BLaER1 treated with 17β-estradiol and CSF1 and Interleukin-3, amounts not matched to agents 10 nM and 100 nM (cell line): ENCODE measurements around the gene AMER2.

Source experiments
- H3K27ac ChIP-seq, 11 experiments: shearing (Covaris generic); formaldehyde crosslinking; 2 replicates each; pipeline ENCODE4 v1.8.1; 2022
- H3K27me3 ChIP-seq, 11 experiments: shearing (Covaris generic); formaldehyde crosslinking; 2 replicates each; pipeline ENCODE4 v1.8.1; 2022
- H3K36me3 ChIP-seq, 11 experiments: shearing (Covaris generic); formaldehyde crosslinking; 2 replicates each; pipeline ENCODE4 v1.8.1; 2022
- H3K4me1 ChIP-seq, 10 experiments: shearing (Covaris generic); formaldehyde crosslinking; 2 replicates each; pipeline ENCODE4 v1.8.1; 2022
- H3K4me2 ChIP-seq, 11 experiments: shearing (Covaris generic); formaldehyde crosslinking; 2 replicates each; pipeline ENCODE4 v1.8.1; 2022
- H3K4me3 ChIP-seq, 10 experiments: shearing (Covaris generic); formaldehyde crosslinking; 2 replicates each; pipeline ENCODE4 v1.8.1; 2022
- H3K9ac ChIP-seq, 11 experiments: shearing (Covaris generic); formaldehyde crosslinking; 2 replicates each; pipeline ENCODE4 v1.8.1; 2022
- H3K9me3 ChIP-seq, 11 experiments: shearing (Covaris generic); formaldehyde crosslinking; replicated peaks in 1 of 11; 2 replicates each; pipeline ENCODE4 v1.8.1; 2022
- H4K20me1 ChIP-seq, 11 experiments: shearing (Covaris generic); formaldehyde crosslinking; 2 replicates each; pipeline ENCODE4 v1.8.1; 2022
- Cebpa-rat ChIP-seq, 11 experiments: shearing (Covaris generic); IDR thresholded peaks; 2 replicates each; pipeline ENCODE4 v1.8.1; 2022

Gene AMER2

DNA sequence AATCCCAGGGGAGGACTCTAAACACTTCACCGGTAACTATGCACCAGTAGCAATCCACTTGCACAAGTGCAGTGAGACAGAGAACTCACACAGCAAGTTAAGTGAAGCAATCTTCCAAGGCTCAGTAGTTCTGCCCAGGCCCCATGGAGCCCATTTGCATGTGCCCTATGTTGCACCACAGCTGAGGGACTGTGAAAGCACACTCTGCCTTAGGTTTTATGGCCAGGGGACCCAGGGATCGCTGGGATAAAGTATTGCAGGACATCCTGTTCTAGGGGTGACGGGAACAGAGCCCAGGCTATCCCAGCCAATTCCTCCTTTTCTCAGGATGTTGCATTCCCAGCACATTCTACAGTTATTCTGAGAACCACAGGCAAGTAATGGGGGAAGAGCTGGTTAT, 6.0 kb upstream of the AMER2 start:
- peaks cover 0 to 12% (median 0%) of the 10 kb centered on the region in 11 experiments; a peak in 2 of 22 replicates for H3K36me3 ChIP-seq
- H4K20me1 ChIP-seq, result no peaks in the 10 kb centered on the region
- H3K4me1 ChIP-seq, result peaks cover 28 to 43% (median 40%) of the 10 kb centered on the region in 10 experiments
- H3K4me2 ChIP-seq, result no peak overlapping the region
- no peak overlapping the region for H3K9ac ChIP-seq
- peaks cover 48 to 64% (median 55%) of the 10 kb centered on the region in 11 experiments for H3K9me3 ChIP-seq
- no peak for TF ChIP-seq Cebpa-rat (IDR thresholded peaks at IDR 0.05)
- no peak overlapping the region for H3K27ac ChIP-seq
- H3K4me3 ChIP-seq, result peak overlapping the region in 1 of 10 experiments; percentile 7; a peak in 1 of 20 replicates
- H3K27me3 ChIP-seq, result peaks cover 1 to 13% (median 10%) of the 10 kb centered on the region in 11 experiments; a peak in 20 of 22 replicates

DNA sequence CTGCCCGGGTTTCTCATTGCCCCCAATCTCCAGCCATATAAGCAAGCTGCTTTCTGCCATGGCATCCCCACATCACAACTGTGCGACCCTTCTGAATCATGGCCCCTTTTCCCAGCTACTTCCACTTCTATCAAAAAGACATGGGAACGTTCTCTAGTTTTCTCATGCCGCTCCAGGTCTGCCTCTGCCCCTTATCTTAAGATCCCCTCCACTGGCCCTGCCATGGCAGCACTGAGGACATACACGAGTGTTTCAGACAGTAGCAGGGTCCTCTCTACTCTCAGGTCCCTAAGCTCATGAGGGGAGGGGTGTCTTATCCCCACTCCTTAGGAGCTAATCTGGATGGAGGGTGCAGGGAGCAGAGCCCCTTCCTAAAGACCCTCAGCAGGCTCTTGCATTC, 5.5 kb upstream of the AMER2 start:
- peaks cover 0 to 12% (median 0%) of the 10 kb centered on the region in 11 experiments; a peak in 2 of 22 replicates for H3K36me3 ChIP-seq
- no peak overlapping the region for H3K4me2 ChIP-seq
- H3K27me3 ChIP-seq, result peaks cover 6 to 18% (median 15%) of the 10 kb centered on the region in 11 experiments; a peak in 21 of 22 replicates
- no peak for TF ChIP-seq Cebpa-rat (IDR thresholded peaks at IDR 0.05)
- peaks cover 28 to 40% (median 40%) of the 10 kb centered on the region in 10 experiments for H3K4me1 ChIP-seq
- no peaks in the 10 kb centered on the region for H4K20me1 ChIP-seq
- H3K4me3 ChIP-seq, result peak overlapping the region in 1 of 10 experiments; percentile 7; a peak in 1 of 20 replicates
- H3K9me3 ChIP-seq, result peaks cover 48 to 60% (median 51%) of the 10 kb centered on the region in 11 experiments
- H3K9ac ChIP-seq, result no peak overlapping the region
- H3K27ac ChIP-seq, result no peak overlapping the region

DNA sequence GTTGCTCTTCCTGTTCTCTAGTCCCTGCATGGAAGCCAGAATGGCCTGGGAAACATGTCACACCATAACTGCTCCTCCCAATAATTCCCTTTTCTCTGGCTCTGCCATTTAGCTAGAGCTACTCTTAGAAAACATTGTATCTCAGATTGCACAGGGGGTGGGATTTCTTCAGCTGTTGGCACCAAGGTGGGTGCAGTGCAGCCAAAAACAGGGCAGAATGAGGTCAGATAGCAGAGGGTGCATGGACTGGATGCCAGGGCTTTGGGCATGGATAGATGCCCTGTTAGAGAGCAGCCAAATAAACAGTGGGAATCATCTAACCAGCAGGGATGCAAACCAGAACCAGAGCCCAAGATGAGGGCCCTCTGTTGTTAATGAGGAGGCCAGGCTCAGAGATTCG, 4.9 kb upstream of the AMER2 start:
- H3K27me3 ChIP-seq, result peaks cover 12 to 24% (median 21%) of the 10 kb centered on the region in 11 experiments

DNA sequence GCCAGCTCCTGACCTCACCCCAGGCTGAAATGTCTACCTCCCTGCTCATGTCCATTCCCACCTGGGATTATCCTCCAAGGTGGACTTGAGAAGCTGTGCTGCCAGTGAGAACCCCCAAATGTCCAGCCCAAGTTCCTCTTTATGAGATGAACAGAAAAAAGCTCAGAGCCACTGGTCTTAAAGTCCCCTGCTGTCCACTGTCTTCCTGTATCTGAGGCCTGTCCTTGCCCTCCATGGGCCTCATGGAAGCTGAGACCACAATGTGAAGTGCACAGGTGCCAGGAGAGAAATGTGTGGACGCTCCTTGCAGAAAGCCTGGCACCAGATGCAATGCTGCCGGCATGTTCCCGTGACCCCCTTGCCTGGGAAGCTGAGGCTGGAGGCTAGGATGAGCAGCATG, 3.3 kb upstream of the AMER2 start:
- Histone ChIP-seq H3K27me3 (peaks cover 28 to 40% (median 37%) of the 10 kb centered on the region in 11 experiments), H3K36me3 (peaks cover 0 to 12% (median 0%) of the 10 kb centered on the region in 11 experiments; a peak in 3 of 22 replicates), H3K4me2 (no peak overlapping the region), H3K27ac (no peak overlapping the region), H4K20me1 (no peaks in the 10 kb centered on the region), H3K9me3 (peaks cover 68 to 79% (median 71%) of the 10 kb centered on the region in 11 experiments), H3K4me3 (no peak overlapping the region), H3K4me1 (peaks cover 9 to 25% (median 18%) of the 10 kb centered on the region in 10 experiments), H3K9ac (no peak overlapping the region)
- TF ChIP-seq Cebpa-rat (IDR thresholded peaks at IDR 0.05), result no peak

More for the DNA sequence above, 4.9 kb upstream of the AMER2 start:
- H3K9me3 ChIP-seq, result peaks cover 53 to 64% (median 56%) of the 10 kb centered on the region in 11 experiments
- H3K4me2 ChIP-seq, result no peak overlapping the region
- no peak overlapping the region for H3K9ac ChIP-seq
- H3K27ac ChIP-seq, result no peak overlapping the region
- no peak overlapping the region; a peak in 1 of 20 replicates for H3K4me3 ChIP-seq
- no peak for TF ChIP-seq Cebpa-rat (IDR thresholded peaks at IDR 0.05)
- no peaks in the 10 kb centered on the region for H4K20me1 ChIP-seq
- H3K36me3 ChIP-seq, result peaks cover 0 to 12% (median 0%) of the 10 kb centered on the region in 11 experiments; a peak in 2 of 22 replicates
- H3K4me1 ChIP-seq, result peaks cover 25 to 36% (median 34%) of the 10 kb centered on the region in 10 experiments

DNA sequence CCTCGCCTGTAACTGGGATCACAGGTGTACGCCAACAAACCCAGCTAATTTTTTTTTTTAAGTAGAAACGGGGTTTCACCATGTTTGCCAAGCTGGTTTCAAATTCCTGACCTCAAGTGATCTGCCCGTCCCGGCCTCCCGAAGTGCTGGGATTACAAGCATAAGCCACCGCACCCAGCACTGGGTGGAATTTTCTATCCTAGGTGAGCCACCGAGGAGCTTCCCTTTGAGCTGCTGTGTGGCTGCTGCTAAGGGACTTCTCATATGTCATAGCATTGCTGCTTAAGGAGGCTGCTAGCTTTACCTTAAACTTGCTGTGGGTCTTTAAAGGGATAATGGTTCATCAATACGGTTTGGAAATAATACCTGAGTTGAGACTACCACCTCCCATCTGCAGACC, 2.9 kb upstream of the AMER2 start:
- no peaks in the 10 kb centered on the region for H4K20me1 ChIP-seq
- peaks cover 32 to 44% (median 41%) of the 10 kb centered on the region in 11 experiments for H3K27me3 ChIP-seq
- peaks cover 5 to 21% (median 14%) of the 10 kb centered on the region in 10 experiments for H3K4me1 ChIP-seq
- no peak overlapping the region for H3K27ac ChIP-seq
- H3K36me3 ChIP-seq, result peaks cover 0 to 12% (median 0%) of the 10 kb centered on the region in 11 experiments; a peak in 3 of 22 replicates
- no peak overlapping the region for H3K4me3 ChIP-seq
- H3K4me2 ChIP-seq, result no peak overlapping the region
- H3K9ac ChIP-seq, result no peak overlapping the region
- TF ChIP-seq Cebpa-rat (IDR thresholded peaks at IDR 0.05), result no peak
- H3K9me3 ChIP-seq, result peaks cover 73 to 83% (median 76%) of the 10 kb centered on the region in 11 experiments

DNA sequence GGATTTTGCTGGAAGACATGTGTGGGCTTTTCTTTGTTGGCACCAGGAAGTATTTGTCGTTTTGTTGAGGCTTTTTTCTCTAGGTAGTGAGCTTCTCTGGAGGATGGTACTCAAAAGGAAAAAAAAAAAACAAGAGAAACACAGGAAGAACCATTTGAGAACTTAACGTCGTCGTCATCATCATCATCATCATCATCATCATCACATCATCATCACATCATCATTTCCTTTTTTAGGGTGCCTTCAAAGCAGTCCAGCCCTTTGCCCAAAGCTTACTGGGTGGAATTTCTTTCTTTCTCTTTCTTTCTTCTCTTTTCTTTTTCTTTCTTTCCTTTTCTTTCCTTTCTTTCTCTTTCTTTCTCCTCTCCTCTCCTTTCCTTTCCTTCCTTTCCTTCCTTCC, 2.2 kb upstream of the AMER2 start:
- Histone ChIP-seq H4K20me1 (no peaks in the 10 kb centered on the region), H3K9ac (no peak overlapping the region), H3K27me3 (peaks cover 38 to 51% (median 48%) of the 10 kb centered on the region in 11 experiments), H3K4me2 (no peak overlapping the region), H3K9me3 (peaks cover 73 to 89% (median 77%) of the 10 kb centered on the region in 11 experiments), H3K4me1 (peaks cover 0 to 14% (median 7%) of the 10 kb centered on the region in 10 experiments; a peak in 16 of 20 replicates), H3K36me3 (peaks cover 0 to 12% (median 3%) of the 10 kb centered on the region in 11 experiments; a peak in 3 of 22 replicates), H3K27ac (no peak overlapping the region), H3K4me3 (no peak overlapping the region)
- TF ChIP-seq Cebpa-rat (IDR thresholded peaks at IDR 0.05), result no peak

DNA sequence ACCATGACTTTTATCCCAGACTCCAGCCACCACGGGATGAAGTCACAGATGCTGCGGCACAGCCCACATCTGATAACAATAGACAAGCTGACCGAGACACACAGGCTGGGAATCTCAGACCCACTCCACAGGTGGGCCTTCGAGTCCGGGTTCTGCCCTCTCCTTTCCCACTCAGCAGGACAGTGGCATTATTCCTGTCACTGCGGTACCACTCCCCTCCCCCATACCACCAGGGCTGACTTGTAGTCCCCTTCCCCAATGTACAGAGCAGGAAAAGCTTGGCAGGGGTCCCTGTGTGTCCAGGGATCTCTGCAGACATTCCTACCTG, 179 bp upstream of the AMER2 start:
- H3K4me3 ChIP-seq, result no peak overlapping the region; a peak in 2 of 20 replicates
- H3K9me3 ChIP-seq, result peaks cover 53 to 70% (median 58%) of the 10 kb centered on the region in 11 experiments
- no peaks in the 10 kb centered on the region for H4K20me1 ChIP-seq
- H3K9ac ChIP-seq, result no peak overlapping the region
- H3K36me3 ChIP-seq, result peaks cover 0 to 4% (median 0%) of the 10 kb centered on the region in 11 experiments; a peak in 1 of 22 replicates
- no peak overlapping the region for H3K27ac ChIP-seq
- peaks cover 38 to 58% (median 55%) of the 10 kb centered on the region in 11 experiments for H3K27me3 ChIP-seq
- H3K4me2 ChIP-seq, result peak overlapping the region in 2 of 11 experiments; percentile 76 to 82; a peak in 3 of 22 replicates
- no peak for TF ChIP-seq Cebpa-rat (IDR thresholded peaks at IDR 0.05)
- H3K4me1 ChIP-seq, result peaks cover 0 to 10% (median 0%) of the 10 kb centered on the region in 10 experiments; a peak in 5 of 20 replicates

DNA sequence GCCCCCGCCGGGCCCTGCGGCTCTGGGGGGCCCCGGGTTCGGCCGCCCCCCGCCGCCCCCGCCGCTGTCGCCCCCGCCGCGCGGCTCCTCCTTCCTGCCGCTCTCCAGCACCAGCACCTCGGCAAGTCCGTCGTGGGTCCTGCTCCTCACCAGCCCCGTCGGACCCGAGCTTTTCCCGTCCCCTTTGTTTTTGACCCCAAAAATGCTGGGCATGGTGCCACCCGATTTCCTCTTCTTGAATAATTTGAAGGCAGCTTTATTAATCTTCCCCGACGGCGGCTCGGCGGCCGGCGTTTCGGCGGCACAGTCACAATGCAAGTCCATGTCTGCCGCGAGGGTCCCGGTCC, 945 bp downstream of the AMER2 start:
- peaks cover 38 to 58% (median 55%) of the 10 kb centered on the region in 11 experiments for H3K27me3 ChIP-seq
- peak overlapping the region; percentile 69 to 88 (median 81) for H3K4me2 ChIP-seq
- no peaks in the 10 kb centered on the region for H4K20me1 ChIP-seq

DNA sequence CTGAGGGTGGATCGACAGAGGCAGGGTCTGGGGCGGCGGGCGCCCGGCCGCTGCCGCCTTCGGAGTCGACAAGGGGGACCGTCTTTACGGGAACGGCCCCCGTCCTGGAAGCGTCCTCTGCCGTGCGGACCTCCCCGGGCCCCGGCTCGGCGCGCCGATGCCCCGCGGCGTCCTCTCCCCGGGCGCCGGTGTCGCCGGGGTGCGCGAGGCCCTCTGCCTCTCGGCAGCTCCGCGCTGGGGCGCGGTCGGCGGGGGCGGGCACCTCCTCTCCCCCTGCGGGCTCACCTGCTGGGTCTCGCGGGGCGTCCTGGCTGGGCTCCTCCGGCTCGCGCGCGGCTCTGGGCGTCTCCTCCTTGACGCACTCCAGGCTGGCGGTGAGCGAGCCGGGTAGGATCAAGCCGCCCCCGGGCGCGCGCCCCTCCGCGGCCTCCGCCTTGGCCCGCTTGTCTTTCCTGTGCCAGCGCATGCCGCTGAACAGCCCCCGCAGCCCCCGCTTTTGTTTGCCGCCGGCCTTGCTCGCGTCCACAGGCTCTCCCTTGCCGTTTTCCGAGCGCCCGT, 1.5 kb downstream of the AMER2 start:
- H3K36me3 ChIP-seq, result peaks cover 0 to 4% (median 0%) of the 10 kb centered on the region in 11 experiments; a peak in 1 of 22 replicates
- no peaks in the 10 kb centered on the region for H4K20me1 ChIP-seq
- no peak overlapping the region for H3K27ac ChIP-seq
- no peak for TF ChIP-seq Cebpa-rat (IDR thresholded peaks at IDR 0.05)
- peaks cover 38 to 58% (median 55%) of the 10 kb centered on the region in 11 experiments for H3K27me3 ChIP-seq
- peaks cover 0 to 11% (median 2%) of the 10 kb centered on the region in 10 experiments; a peak in 6 of 20 replicates for H3K4me1 ChIP-seq
- no peak overlapping the region for H3K9ac ChIP-seq
- peaks cover 37 to 53% (median 41%) of the 10 kb centered on the region in 11 experiments for H3K9me3 ChIP-seq
- peak overlapping the region; percentile 69 to 88 (median 81); a peak in 18 of 22 replicates for H3K4me2 ChIP-seq
- peak overlapping the region; percentile 47 to 67 (median 58); a peak in 18 of 20 replicates for H3K4me3 ChIP-seq

More for the DNA sequence above, 945 bp downstream of the AMER2 start:
- Histone ChIP-seq H3K36me3 (peaks cover 0 to 4% (median 0%) of the 10 kb centered on the region in 11 experiments; a peak in 1 of 22 replicates), H3K4me3 (peak overlapping the region; percentile 47 to 67 (median 58)), H3K4me1 (peaks cover 0 to 10% (median 2%) of the 10 kb centered on the region in 10 experiments; a peak in 6 of 20 replicates), H3K27ac (no peak overlapping the region), H3K9ac (0 out of 22 replicates have a peak overlapping the region, but pooled peaks of 2 of the 11 experiments have one; percentile 16 to 19), H3K9me3 (peaks cover 42 to 58% (median 46%) of the 10 kb centered on the region in 11 experiments)
- no peak for TF ChIP-seq Cebpa-rat (IDR thresholded peaks at IDR 0.05)
